Putamen (tissue), 1 donor: Measurements from ENCODE around the gene MYOZ3.

Experiments used
- DNase-seq: peaks from one replicate; pipeline ENCODE4 v3.0.0-alpha.2; 2016; ENCODE audit warnings: low spot score

MYOZ3 gene, protein sequence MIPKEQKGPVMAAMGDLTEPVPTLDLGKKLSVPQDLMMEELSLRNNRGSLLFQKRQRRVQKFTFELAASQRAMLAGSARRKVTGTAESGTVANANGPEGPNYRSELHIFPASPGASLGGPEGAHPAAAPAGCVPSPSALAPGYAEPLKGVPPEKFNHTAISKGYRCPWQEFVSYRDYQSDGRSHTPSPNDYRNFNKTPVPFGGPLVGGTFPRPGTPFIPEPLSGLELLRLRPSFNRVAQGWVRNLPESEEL

DNA sequence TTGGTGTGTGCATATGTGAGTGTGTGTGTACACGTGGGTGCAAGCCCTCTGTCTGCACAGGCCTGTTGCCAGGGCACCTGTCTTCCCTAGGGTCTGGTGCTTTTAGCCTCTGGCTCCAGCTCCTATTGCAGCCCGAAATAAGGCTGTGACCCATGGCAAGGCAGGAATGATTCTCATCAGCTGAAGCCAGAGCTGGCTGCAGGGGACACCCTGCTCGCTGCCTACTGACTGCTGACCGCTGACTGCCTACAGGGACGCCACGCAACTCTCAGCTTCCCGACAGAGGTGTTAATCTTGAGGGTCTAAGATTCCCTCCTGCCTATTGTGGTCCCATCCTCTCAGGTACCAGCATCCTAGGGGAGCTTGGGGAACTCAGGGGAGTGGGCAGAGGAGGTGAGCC is at the start of gene MYOZ3:
Gene MYOZ3, plus strand, starts transcription at position 166 of the 400 bp plus-strand sequence. CDS start 1,691 bp downstream, outside the sequence.
- no peak for DNase-seq

DNA sequence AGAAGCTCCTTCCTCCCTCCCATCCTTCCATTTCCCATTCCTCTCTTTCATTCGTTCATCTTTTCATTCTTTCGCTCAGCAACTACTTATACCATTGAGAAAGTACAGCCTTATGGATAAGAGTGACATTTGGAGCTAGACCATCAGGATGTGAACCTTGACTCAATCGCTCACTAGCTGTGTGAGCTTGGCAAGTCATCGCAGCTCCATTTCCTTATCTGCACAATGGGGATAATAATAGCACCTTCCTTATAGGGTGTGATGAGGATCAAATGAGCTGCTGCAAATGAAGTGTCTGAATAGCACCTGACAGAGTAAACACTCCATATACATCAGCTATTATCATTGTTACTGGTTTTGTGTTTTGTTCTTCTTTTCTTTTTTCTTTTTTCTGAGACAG is 48.6 kb upstream of the MYOZ3 start:
- DNase-seq: no peak

DNA sequence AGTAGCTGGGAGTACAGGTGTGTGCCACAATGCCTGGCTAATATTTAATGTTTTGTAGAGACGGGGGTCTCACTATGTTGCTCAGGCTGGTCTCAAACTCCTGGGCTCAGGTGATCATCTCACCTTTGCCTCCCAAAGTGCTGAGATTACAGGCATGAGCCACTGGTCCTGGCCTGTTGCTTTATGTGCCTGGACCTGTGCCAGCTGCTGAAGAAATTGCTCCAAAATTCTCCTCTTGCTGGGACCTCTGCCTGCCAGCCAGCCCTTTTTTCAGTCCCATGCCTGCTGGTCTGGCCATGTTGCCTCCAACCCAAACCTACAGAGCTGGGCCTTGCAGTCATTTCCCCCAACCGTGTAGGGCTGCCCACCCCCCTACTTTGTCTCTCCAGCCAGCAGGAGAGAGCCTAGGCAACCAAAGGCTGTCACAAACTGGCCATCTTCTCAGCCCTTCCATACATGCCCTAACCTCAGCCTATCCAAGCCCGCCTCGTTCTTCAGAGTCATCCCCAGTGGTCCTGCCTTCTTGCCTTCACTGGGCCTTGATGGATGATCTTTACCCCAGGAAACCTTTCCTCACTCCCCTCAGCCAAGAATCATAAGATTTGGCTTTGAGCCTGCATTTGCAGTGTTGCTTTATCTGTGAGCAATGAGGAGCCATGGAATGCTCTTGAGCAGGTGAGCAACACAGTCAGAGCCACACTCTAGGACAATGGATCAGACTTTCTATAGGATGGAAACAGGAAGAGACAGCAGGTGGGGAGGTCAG is 48.0 kb upstream of the MYOZ3 start:
- no peak for DNase-seq

DNA sequence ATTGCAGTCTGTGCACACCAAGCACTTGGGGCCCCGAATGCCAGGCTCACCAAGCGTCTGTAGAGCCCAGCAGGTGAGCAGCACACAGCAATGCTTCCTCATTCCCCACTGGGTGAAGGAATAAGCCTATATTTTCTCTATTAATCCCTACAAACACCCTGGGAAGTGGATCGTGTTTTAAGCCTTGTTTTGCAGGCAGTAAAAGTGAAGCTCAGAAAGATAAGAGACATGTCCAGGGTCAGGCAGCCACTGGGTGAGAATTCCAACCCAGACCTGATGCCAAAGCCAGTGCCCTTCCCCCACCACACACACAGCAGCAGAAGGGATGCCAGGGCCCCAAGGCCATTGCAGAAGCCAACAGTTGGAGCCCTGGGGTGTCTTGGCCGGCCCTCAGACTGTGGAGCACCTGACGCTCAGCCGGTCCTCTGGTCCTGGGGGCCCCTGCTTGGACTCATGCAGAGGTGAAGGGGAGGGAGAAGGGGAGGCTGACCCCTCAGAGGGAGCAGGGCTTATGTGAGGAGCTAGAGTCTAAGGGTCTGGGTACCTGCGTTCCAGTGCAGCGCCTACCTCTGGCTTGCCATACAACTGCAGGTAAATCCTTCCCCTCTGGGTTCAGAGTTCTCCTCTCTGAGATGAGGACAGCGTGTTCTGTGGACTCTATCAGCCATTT is 46.9 kb upstream of the MYOZ3 start:
- DNase-seq: no peak

DNA sequence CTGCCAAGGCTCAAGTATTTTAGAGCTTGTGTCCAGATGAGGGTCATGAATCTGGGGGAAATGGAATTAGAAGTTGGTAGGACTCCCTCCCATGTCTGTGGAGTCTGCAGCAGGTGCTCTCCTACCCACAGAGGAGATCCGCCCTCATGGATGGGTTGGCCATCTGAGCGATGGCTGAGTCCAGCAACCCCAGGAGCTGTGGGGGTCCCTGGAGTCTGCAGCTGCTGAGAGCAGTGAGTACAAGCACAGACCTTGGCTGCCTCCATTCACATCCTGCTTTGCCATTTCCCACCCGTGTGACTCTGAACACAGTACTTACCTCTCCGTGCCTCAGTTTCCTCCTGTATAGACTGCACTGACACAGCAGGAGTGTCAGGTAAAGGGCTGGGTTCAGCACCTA is 46.4 kb upstream of the MYOZ3 start:
- DNase-seq: no peak

DNA sequence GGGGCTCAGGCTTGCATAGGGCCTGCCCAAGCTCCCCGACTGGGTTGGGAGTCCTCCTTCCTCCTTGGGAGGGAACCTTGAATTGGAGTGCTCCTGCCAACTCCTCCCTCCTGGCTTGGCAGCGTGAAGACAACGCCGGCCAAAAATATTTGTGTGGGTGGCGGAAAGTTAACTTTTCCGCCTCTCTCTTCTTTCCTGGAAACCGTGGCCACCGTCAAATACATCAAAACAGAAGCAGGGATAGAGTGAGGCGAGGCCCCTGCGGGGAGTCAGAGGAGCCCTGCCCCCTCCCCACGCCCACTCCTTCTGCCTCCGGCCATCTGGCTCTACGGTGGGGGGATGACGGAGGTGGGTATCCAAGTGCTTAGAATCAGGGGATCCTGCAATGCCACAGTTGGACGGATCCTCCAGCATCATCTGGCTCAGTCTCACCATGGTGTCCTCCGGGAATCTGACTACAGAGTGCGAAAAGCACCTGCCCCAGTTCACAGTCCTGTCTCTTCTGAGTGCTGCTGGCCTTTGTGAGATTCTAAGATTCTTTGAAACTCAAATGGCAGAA is 45.8 kb upstream of the MYOZ3 start:
- DNase-seq: no peak

DNA sequence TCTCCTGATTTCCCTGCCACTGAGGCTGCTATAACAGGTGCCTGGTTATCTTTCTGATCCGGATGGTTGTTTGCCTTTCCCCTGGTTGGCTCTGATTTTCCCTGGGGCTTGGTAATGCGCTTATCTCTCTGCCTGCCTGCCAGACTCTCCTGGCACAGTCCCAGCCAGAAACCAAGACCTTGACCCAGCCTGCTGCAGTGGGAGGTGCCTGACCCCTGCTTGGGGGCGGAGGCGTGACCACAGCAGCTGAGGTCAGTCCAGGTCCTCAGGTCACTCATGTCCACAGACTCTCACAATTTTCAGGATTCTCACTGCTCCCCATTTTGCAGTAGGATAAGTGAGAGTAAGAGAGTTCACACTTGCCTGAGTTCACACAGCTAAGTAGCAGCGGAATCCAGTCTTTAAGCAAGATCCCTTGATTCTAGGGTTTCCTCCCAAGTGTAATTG is 45.0 kb upstream of the MYOZ3 start:
- DNase-seq: no peak

DNA sequence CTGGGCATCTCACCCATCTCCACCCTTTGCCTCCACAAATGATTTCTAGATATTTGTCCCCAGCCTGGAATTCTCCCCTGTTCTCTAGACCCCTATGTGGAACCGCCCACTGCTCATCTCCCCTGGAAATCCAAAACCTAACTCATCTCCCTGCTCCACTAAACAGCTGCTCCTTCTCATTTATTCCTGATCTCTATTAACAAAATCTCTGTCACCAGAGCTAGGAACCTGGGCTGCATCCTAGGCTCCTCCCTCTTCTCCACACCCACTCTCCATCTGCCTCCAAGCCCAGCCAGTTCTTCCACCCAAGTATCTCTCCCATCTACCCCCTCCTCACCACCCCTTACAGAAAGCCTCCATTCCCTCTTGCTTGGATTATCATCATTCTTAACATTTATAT is 44.5 kb upstream of the MYOZ3 start:
- DNase-seq: no peak

DNA sequence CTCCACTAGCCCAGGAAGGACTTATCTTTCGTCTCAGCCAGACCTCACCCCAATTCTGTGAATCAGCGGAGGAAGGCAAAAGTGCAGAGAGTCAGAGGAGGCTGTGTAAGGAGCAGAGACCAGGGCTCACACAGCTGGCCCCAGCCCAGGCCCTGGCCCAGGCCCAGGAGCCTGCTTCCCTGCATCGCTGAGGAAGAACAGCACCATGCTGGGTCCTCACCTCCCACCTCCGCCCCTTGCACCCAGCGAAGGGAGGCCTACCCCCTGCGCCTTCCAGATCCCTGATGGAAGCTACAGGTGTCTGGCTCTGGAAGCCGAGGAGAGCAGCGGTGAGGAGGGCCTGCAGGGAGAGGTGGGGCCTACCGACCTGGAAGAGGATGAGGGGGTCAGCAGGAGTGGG is 42.9 kb upstream of the MYOZ3 start:
- DNase-seq: no peak

DNA sequence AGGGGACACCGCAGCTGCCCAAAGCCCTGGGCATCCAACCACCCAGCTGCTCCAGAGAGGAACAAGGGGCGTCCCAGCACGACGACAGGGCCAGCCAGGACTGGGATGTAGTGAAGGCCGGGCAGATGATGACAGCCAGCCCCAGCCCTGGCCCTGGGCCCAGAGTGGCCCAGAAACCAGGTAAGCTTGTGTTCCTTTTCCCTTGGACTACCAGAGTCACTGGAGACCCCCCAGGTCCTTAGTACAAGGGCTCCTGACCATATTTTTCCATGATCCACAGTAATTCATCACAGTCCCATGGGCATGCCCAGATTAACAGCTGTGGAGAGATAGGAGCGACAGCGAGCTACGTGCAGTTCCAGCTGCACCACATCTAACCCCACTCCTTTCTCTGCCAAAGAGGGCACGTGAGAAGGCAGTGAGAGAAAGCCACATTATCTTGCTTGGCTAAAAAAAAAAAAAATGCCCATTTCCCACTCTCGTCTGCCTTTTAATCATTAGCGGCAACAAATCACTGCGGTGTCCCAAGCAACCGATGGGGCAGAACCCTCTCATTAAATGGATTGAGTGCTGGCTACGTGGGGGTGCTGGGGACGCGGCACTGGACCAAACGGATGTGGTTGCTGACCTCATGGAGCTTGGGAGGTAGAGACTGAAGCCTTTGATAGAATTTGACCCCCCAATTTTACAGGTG is 42.3 kb upstream of the MYOZ3 start:
- no peak for DNase-seq

DNA sequence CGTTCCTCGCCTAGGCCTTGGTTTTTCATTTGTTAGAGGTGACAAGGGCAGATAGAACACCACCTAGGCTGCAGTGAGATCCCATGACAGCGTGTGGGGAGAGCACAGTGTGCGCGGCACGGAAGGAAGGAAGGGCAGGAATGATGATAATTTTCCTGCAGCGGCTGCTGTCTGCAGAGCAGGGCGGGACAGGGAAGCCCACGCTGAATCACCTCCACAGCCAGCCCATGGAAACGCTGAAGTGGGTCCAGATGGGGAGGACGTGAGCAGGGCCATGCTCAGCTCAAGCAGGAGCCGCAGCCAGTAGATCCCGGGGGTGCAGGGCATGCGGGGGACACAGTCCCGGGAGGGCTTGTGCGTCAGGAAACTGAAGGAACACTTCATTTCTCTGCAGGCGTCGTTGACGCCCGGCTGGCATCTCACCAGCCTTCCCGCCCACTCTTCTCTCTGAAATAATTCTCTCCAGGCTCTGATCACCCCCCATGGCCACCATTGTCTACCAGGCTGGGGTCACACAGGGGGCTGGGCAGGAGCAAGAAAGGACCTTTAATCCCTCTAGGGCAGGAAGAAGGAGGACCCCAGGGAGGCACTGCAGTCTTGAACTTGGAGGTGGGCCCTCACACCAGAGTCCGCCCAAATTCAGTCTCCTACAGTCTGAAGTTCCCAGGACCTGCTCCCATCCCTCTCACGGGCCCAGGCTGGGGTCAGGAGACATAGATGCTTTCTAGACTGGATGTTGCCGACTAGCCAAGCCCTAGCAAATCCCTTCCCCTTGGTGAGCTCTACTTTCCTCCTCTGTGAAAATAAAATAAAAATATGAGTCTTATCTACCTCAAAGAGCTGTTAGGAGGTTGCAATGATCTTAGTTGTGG is 41.5 kb upstream of the MYOZ3 start:
- DNase-seq: peak; percentile 68

DNA sequence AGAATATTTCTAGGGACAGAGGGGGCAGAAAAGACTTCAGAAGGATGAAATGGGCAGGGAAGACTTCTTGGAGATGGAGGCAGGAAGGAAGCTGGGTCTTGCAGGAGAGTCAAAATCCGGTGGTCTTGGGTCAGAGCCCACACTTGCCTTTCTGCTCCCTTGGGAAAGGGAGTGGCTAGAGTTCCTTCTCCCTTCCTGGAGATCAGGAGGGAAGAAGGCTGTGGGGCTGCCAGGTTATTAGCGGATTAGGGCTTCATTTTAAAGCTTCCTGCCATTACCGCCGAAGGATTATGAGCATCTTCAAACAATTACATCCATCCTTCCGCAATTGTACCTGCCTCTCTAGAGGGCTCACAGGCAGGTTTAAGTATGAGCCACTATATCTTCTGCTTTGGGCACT is 39.8 kb upstream of the MYOZ3 start:
- DNase-seq: no peak

DNA sequence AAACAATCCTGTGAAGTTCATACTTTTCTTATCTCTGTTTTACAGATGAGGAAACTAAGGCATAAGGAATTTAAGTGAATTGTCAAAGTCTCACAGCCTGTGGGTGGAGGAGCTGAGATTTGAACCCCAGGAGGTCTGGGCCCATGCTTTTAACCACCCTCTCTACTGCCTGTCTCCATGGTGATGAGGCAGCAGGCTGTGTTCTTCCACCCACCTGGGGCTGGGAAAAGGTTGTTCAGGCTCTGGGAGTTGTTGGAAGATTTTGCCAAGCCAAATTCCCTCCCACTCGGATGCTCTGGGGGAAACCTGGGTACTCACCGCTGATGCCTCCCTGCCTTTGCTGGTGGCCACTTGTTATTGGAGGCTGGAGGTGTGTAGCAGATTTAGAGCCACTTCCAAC is 38.9 kb upstream of the MYOZ3 start:
- DNase-seq: peak; percentile 79

DNA sequence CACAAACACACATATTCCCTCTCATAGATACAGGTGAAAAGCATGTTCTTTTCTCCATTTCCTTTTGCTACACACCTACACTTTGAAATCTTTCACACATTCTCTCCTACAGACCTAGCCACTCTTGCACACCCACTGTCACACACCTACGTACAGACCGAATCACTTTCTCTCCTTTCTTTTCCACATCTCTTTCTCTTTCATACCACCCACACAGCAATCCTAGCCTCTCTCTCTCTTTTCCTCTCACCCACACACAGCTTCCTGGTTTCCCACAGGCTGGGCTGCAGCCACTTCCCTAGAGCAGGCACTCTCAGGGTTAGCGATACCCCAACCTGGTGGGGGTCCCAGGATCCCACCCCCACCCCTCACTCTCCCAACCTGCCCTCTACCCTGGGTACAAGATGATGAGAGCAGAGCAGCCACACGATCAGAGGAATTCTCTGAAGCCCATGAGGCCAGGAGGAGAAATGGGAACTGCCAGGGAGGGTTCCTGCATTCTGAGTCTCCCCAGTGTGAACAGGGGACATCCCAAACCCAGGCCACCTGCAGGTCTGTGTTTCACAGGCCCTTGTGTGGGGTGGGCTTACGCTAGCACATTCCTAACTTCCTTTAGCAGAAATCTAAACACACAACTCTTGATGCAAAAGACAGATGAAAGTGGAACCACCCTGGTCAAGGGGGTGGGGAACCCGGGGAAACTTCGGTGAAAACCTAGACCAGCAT is 37.7 kb upstream of the MYOZ3 start:
- peak; percentile 64 for DNase-seq

DNA sequence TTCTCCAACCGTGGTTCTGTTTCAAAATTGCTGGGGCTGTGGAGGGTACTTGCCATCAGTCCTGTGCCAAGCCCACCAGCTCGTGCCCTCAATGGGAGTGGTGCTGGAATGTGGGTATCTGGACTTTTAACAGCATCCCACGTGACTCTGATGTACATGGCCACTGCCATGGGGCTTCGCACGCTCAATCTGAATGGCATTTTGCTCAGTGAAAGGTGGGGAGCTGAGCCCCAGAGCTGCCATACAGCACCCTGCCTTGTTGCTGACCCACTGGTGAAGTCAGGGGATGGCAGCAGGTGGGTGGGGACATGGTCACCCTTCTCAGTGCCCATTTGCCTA is 37.2 kb upstream of the MYOZ3 start:
- no peak for DNase-seq

DNA sequence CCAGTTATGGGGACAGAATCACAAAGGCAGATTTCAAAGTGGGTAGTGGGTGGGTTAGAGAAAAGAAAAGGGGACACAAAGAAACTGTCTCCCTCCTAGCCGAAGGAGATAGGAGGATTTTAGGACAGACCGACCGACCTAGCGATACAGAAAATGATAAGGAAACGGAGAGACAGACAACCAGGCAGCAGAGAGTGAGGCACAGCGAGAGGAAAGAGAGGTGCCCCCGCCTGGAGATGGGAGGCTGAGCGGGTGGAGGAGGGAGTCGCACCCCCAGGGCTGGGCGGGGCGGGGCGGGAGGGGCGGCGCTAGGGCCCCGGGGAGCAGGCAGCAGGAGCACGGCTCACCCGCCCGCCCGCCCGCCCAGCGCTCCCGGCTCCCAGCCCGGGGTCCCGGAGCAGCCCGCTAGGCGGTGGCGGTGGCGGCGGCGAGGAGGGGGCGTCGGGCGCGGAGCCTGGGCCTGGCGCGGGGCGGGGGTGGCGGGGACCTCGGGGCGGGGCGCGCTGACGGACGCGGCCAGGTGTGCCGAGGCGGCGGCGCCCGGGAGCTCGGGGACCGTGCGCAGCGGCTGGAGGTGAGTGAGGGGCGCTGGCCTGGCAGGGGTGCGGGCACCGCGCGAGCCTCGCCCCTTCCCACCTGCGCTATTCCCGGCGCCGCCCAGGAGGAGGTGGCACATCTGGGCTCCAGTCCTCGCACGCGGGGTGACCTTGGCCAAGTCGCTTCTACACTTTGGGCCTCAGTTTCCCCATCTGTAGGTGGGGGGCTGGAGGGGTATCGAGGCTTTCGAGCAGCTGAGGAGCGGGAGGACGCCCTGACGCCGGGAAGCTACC is 36.5 kb upstream of the MYOZ3 start:
- peak; percentile 58 for DNase-seq

DNA sequence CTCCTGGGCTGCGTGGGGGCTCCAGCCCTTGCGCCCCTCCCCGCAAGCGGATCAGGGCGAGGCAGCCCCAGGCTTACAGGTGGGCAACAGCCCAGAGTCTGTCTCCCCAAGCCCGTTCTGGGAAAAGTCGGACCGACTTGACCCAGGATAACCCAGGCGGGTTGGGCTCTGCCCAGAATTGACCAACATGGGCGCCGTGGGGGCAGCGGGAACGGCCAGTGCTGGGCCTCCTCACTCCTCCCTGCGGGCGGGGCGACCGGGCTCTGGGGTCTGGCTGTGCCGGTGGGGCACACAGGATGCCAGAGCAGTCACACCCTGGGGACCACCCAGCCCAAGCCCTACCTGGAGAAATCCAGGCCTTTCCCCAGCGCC is 35.9 kb upstream of the MYOZ3 start:
- no peak for DNase-seq

DNA sequence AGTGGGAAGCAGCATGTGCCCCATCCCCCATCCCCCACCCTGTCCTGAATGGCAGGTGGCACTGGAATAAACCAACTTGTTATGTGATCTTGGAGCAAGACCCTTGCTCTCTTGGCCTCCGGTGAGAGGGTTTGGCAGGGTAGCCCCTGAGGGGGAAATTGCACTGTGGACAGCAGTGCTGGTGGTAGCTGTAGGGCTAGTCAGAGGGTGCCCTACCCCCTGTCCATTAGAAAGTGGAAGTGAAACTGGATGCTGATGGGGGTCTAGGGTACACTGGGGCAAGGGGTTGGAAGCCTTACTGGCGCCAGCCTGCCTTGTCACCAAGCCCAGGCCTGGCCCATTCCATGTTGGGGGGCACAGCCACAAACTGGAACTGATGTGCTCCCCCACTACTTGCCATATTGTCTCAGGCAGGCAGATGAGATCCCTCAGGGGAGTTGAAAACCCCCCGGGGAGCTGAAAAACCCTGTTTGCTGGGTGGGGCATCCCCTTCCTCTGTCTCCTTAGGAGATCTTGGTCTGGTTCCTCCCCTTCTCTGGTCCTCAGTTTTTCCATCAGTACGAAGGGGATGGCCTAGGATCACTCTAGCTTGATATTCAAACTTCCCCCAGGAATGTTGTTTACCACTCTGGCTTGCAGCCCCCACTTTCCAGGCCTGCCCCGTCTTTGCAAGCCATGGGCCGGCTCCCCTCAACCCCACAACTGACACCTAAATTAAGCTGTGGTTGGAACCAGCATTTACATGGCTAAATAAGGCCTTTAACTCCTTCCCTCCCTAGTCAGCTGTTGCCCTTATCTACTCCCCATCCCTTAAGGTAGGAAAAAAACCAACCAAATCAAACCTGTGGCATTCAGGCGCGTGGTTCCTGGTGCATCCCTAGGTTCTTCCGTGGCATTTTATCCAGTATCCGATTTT is 35.0 kb upstream of the MYOZ3 start:
- DNase-seq: no peak

DNA sequence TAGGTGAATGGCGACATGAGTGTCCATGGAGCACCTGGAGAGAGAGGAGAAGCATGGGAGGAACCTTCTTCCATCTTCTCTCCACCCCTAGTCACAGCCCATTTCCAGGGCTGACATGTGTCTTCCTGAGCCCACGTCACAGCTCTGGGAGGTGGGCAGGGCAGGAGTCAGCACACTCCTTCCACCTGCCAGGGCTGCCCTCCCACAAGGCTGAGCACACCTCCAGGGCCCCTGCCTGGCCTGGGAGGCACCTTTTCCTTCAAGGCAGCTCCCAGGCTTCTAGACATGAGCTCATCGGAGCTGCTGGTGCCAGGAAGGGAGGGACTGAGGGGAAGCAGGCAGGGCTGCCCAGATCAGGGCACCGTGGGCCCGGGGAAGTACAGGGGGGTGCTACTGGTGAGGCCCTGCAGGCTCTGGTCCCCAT is 34.2 kb upstream of the MYOZ3 start:
- DNase-seq: peak; percentile 81
